HG02852 (cell line): ENCODE results near the gene COL4A5.
"Not testable (repeated sequence)": the region's sequence is repeated elsewhere in the genome, so short reads cannot be mapped to it uniquely, and the experiment has no call there.

ENCODE experiments used
- ATAC-seq: cut with Tn5 transposase; IDR thresholded peaks from one replicate; pipeline ENCODE4 v1.9.1; 2021; ENCODE audit warnings: mild to moderate bottlenecking, moderate library complexity; ENCODE audit not compliant: unreplicated experiment

The COL4A5 gene

DNA sequence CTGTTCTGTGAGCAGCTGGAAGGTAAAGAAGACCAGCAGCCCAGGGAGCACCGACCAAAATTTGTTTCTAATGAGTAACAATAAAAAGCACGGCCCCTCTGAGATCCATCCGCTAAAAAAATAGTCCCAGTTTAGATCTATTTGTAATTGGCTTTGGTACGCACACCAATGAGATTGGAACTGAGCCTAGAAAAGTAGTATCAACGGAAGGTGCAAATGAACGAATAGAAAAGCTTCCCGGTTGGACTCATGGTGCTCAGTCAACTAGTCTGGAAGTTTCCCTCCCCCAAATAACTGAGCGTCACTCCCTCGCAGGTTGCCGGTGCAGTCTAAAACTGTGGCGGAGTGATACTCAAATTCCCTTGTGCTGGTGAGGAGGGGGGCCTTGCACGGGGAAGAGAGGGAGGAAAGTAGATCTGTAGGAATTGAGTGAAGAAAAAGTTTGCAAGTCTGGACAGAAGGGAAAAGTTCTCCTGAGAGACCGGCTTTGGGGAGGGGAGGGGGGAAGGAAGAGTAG, at the start of gene COL4A5:
Gene COL4A5, plus strand, starts transcription at position 413 of the 517 bp plus-strand sequence. CDS start 288 bp downstream, outside the sequence.
- no peak for ATAC-seq

DNA sequence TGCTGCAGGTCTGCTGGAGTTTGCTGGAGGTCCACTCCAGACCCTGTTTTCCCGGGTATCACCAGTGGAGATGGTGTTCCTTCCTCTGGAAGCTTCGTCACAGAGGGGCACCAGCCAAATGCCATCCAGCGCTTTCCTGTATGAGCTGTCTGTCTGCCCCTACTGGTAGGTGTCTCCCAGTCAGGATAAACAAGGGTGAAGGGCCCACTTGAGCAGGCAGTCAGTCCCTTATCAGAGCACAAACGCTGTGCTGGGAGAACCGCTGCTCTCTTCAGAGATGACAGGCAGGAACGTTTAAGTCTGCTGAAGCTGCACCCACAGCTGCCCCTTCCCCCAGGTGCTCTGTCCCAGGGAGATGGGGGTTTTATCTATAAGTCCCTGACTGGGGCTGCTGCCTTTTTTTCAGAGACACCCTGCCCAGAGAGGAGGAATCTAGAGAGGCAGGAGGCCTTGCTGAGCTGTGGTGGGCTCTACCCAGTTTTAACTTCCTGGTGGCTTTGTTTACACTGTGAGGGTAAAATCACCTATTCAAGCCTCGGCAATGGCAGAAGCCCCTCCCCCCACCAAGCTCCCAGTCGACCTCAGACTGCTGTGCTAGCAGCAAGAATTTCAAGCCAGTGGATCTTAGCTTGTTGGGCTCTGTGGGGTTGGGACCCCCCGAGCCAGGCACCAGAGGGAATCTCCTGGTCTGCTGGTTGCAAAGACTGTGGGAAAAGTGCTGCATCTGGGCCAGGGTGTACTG, 48.5 kb upstream of the COL4A5 start:
- ATAC-seq: not testable (repeated sequence)

DNA sequence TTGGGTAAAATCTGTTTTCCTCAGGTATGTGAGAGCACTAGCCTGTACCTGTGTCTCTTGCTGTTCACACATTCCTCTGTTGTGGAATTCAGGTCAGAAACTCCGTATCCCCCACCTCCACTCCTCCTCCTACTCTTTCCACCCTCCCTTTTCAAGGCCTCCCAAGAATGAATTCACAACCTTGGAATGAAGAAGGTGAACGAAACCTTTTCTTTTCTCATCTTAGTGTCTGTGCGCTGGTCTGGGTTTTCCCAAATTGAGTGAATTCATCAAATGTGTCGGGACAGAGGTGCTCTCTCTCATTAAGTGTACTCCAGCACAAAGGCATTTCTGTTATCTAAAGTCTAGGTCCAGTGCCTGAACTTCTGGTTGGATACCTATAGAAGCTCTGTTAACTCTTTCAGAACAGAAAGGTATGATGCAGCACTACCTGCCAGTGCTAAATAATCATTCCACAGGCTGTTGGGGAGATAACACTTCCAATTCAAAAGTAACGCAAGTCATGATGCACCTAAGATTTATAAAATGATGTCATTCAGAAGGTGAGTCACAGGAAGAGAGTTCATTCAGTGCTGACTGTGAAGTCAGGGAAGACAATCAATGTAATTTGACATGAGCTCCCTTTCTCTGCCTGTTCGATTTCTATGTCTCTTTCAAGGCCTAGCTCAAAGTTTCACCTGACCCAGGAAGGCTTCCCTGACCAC, 43.3 kb upstream of the COL4A5 start:
- no peak for ATAC-seq

DNA sequence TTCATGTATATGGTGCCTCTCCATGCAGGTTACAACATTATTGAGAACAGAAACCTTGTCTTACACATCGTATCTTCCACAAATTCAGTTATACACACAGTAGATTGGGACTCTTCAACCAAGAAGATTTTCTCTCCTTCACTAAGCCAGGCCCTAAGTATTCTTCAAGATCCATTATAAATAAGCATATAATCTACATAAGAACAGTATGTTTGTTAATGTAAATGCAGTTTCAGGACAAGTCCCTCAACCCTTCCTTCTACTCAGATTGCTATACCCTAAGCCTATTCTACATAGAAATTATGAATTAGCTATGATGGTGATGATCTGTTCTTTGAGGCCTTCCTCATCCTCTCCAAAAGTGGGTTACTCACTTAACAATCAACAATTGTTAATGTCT, 42.7 kb upstream of the COL4A5 start:
- no peak for ATAC-seq

DNA sequence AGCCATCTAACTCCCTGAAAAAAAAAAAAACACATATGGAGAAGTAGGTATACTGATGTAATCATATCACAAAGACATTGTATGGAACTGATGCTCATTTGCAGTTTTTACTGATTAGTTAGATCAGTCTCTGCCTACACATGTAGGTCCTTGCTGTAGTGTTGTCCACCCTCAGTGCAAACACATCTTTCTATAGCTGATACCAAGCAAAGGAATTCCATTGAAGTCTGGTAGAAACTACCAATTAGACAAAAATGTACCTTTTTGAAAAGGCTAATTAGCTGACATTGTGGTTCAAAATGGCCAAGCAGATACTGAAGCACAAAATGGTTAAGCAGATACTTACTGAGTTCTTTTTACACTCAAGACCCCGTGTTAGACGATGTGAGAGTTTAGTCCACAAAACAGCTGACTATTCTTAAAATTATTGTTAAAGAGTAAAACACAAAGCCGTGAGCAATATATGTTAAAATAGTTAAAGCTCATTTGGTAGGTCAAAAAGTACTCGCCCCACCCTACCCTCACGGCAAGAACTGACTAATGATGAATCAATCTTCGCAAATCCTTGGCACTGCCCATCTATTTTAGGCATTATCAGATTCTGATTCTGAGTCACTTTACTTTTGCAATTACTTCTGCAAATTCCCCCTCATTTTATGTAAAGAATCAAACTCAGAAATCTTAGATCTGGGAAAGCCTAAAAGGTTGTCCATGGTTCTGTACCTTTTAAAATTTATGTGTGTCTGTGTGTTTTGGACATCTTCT, 41.8 kb upstream of the COL4A5 start:
- no peak for ATAC-seq

DNA sequence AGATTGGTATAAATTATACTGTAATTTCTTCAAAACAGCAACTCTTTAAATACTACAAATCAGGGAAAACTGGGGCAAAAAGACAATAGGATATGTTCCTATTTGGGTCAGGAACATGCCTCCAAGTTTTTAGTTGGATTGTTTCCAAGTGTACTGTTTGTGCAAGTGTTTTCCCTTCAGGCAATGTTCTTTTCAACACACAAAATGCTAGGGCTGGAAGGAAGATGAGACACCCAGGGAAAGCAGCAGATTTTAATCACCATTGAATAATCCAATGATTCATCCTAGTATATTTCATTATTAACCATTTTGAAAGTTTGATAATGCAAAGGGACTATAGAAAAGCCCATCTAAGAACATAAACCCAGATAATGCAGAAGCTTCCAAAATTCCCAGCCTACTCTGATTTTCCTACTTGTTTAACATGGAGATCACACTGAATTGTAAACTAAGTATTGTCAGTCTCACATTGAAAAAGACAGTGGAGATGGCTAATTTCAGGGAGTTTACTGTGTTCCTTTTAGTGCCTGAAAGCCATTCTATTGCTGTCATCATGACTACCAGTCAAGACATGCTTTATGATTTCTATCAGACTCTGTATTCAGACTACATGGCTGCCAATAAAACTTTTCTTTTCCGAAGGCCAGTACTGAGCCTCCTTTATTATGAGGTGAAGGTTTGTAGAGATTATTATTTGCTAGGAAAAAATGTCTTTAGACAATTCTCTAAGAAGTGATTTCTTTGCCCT, 40.0 kb upstream of the COL4A5 start:
- ATAC-seq: no peak

DNA sequence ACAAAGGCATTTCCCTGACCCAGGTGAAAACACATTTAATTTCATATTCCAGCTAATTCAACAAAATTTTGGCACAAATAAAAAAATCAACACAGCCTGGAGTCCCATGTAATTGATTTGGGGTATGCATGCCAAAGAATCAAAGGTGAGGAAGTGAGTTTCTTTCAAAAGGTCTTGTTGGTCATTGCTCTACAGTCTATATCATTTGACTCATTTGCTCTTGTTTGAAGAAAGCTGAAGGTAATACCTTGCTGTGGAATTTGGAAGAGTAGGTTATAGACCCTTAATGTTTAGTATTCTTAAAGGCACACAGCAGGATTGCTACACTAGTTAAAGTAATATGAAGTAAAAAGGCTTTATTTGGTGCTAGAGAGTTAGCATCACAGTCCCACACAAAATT, 26.9 kb upstream of the COL4A5 start:
- ATAC-seq: no peak

DNA sequence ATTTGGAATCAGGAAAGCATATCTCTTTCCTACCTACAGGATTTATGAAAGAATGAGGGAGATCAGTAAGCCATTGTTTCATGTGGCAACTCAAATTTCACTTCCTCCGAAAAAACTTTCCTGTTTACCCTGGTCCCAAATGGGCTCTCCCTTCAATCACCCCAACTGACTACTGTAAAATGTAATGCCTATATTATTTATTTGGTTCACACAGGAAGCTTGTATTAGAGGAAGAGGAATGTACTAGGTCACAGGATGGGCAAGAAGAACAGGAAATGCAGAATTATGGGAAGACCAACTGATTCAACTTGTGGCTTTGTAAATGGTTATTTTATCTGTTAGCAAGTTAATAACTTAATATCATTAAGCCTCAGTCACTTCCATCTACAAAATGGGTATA, 24.5 kb upstream of the COL4A5 start:
- no peak for ATAC-seq

DNA sequence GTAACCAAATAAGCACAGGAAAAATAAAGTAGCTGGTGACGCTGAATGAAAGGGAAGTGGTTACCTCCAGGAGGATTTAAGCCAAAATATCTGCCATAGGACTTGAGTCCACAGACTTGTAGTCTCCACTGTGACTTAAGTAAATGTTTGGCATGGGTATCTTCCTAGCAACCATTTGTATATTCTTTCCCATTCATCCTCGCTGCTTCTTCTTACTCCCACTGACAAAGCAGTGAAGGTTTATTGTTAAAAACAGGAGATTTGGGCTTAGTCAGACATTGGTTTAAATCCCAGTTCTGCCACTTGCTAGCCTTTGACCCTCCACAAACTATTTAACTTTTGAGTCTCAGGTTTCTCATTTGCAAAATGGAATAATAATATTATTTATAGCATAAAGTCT, 23.7 kb upstream of the COL4A5 start:
- ATAC-seq: no peak

DNA sequence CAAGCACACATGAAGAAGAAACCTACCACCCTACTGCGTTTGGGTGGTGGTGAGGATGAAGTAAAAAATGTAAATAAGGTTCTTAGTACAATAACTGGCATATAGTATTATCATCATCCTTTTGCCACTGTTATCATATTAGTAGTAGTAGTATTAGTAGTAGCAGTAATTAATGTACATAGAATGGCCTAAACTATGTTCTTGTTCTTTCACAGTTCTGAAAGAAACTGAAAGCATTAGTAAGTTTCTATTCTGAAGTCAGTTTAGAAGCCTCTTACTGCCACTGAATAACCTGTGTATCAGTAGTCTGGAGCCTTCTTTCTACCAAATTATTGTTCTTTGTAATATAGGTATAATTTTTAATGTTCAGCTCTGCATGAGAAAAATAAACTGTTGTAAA, 22.4 kb upstream of the COL4A5 start:
- peak; percentile 66 for ATAC-seq

DNA sequence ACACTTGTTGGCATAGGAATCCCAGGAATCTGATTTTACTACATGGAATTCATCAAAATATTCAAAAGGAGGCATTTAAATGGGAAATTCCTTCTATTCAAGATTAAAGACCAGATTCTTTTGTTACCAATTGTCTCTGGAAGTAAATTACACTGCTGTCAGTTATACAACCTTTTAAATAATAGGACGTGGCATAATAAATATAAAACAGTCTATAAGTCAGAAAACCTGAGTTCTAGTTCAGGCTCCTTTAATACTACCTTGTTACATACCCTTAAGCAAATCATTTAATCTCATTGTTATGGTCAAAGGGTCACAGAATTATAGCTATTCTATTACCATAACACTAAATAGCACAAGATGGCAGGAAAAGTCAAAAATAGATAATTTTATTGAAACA, 20.2 kb upstream of the COL4A5 start:
- no peak for ATAC-seq

DNA sequence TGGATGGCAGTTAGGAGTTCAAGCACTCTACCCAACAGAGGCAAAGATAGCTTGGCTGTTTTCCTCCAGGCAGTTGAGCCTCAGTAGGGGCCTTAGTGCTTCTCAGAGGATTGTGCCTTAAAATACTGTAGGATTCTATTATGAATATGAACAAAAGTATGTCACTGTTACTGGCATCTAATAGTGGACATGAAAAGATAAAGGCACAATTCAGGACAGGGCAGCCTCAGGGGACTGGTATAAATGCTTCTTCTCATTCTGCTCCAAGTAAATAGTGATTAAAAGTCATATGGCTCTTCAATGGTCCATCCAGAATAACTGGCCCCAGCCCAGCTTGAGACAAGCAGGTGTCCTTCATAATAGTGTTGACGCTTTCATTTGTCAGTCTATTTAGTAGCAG, 19.2 kb upstream of the COL4A5 start:
- no peak for ATAC-seq

DNA sequence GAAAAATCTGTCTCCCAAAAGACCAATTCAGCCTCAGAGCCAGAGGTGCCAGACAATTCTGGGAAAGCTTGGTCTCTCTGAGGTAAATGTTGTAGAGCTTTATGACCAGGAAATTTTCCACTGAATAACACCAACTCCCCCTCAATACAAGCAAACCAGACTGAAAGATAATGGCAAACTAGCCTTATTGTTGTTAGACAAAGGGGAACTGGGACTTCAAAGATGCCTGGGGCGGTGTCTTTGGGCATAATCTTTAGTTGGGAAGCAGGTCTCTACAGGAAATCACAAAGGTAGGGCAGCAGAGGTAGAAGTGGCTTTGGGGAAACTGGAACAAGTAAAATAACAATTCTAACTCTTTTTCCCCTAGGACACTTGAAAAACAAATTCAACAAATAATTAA, 13.4 kb upstream of the COL4A5 start:
- no peak for ATAC-seq

DNA sequence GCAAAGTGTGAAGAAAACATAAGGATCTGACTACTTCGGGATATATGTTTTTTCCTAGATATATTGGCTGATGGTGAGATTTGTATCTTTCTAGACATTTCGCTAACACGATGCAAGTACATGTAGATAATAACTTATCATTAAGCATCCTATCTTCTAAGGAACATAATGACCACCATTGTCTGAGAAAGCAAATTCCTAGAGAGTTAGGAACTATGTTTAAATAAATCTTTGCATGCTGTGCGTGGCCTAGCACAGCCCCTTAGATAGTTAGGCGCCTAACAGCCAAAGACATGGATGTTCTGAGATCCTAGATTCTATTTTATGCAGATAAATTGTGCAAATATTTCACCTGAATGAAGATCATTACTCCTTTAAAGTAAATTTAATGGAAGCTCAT, 4.4 kb upstream of the COL4A5 start:
- no peak for ATAC-seq

DNA sequence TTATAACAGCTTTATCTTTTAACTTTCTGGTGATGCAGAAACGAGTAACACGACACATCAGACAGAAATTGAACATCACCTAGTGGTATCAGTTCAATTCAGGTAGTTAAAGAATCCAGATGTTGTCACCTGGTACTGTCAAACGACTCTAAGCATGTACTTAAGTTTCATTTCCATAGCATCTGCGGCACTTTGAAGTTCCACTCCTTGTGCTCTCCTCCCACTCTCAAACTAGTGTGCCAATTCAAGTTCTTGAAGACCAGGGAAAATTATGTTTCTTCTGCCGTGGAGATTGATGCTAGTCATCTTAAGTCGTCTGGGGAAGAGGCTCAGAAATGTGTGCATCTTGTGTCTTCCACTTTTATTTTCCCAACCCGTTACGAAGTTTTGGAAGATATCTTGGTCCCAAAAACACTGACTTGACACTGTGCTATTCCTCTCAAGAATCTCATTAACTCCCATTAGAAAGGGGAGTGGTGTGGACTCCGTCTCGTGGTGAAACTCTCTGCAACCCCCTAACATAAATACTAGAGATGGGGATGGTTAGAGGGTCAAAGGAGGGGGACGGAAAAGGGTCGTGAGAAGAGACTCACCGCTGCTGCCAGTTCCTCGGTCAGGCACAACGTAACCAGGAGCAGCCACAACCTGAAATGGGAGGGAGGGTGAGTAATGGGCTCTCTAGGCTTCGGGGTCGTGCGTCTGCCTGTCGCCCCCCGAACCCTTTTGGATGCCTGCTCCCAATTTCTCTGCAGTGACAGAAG, 2.1 kb upstream of the COL4A5 start:
- ATAC-seq: no peak

DNA sequence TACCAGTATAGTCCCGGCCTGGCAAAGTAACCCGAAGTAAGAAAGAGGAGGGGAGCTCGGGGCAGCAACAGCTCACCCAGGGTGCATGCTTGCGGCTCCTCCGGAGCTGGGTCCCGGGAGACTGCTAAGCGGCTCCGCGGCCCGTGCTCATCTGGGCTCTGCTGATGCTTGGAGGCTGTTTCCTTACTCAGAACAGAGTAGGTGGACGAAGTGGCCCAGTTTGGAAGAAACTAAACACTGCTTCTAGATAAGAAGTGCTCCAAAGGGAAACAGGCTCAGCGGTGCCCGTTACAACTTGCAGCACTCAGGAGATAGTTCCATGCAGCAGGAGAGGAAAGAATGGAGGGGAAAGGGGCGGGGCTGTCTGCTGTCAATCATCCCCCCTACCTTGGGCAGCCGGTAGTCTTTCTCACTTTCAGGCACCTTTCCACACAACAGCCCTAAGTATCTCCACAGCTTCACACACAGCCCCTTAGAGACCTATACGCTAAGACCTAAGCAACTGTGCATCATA, 1.5 kb upstream of the COL4A5 start, which contains the start of gene COL4A6:
Gene COL4A6, minus strand, starts transcription at position 313 of the 514 bp plus-strand sequence. Its CDS starts 226 bp downstream, at position 87.
- ATAC-seq: no peak

DNA sequence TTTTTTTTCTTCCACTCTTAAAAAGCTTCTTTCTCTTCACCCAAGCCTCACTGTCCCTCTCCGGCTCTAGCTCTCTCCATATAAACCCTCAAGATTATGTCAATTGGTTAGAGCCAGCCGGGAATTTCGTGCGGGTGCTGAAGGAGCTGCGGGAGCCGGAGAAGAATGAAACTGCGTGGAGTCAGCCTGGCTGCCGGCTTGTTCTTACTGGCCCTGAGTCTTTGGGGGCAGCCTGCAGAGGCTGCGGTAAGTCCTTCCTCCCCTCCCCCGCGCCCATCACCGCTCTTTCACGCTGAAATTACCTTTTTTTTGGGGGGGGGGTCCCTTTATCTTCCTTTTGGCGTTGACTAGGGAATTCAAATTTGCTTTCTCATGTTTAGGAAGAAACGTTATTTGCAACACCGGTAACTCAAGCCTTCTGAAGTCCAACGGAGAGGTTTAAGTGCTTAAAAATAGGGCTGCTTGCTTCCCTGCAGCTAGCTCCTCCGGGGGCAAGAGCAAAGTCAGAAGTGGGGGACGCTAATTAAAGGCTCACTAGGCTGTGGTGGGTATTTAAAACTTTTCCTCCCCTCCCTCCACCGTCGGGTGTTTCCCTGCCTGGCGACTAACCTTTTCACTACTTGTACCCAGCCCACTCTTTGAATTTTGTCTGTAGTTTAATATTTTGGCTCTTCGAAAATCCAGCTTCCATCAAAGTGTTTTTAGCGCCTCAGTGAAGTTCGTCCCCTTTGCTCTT, 491 bp downstream of the COL4A5 start:
- no peak for ATAC-seq

DNA sequence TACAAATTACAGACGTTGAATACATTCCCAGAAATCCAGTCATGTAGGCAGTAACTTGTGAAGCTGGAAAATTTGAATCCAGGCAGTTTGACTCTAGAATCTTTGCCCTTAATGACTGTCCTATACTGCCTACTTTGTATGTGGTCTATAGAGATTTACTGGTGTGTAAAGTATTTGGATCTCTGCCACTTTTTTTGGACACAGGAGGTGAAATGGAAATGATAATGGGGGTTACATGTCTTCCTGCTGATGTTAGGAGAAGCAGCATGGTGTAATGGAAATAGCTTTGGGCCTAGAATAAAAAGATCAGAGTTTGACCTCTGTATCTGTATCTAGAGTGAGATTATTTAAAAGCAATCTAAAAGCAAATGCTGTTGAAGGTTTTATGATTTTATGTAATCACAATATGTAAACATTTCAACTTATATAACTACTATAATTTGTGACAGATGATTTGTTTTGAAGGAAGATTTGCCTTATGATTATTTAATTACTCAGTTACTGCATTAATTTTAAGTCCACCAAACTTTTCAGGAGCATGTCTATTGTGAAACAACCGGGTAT, 3.3 kb downstream of the COL4A5 start:
- no peak for ATAC-seq

DNA sequence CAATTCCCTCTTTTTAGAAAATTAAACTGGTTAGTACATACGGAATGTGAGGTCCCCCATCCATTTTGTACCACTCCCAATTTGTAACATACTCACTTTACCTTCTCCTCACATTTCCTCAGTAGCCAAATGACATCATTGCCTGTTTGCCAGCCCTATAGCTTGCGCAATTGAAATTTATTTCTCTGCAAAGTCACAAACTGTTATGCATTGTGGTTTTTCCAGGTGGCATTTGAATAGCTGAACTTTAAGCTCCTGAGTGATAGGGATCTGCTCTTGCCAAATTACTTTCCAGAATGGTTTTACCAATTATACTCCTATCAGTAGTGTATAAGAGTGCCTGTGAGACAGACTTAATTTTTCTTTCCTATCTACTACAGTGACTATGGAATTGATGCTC, 7.7 kb downstream of the COL4A5 start:
- no peak for ATAC-seq
